HG03432 (cell line): ENCODE measurements around the gene UQCC5.

Experiments used
- ATAC-seq: cut with Tn5 transposase; IDR thresholded peaks from one replicate; pipeline ENCODE4 v1.9.1; 2021; ENCODE audit warnings: mild to moderate bottlenecking, moderate library complexity; ENCODE audit not compliant: unreplicated experiment

UQCC5 gene

GRCh38 chr3:52532838-52533622 is 3.4 kb upstream of the UQCC5 start:
- peak; percentile 2 for ATAC-seq

DNA sequence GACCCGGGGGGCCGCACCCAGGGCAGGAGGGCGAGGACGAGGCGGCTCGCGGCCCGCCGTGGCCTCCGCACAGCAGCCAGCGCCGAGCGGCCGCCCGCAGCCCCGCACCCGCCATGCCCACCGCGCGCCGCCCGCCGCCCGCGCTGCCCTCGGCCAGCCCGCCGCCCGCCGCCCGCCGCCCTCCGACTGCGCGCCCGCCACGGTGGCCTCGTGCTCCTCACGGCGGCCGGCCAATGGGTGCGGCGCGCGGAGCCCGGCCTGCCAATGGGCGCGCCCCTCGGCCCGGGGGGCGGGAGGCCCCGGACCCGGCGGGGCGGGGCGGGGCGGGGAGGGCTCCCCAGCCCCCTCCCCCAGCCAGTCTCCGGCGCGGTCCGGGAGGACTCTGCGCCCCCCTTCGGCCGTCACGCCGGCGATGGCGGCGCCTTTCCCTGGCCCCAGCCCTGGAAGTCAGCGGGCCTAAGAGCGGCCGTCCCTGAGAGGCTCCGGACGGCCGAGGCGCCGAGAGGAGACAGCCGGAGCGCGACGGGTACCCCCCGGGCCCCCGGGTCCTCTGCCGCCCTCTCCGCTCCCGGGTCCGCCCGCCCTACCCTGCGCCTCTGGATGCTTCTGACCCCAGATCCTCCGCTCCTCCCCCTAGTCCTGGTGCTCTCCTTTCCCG is 2.7 kb upstream of the UQCC5 start, which contains the start of gene NT5DC2:
Gene NT5DC2, minus strand, starts transcription at position 235 of the 658 bp plus-strand sequence. Its CDS starts 120 bp downstream, at position 115.
- peak; percentile 41 for ATAC-seq

DNA sequence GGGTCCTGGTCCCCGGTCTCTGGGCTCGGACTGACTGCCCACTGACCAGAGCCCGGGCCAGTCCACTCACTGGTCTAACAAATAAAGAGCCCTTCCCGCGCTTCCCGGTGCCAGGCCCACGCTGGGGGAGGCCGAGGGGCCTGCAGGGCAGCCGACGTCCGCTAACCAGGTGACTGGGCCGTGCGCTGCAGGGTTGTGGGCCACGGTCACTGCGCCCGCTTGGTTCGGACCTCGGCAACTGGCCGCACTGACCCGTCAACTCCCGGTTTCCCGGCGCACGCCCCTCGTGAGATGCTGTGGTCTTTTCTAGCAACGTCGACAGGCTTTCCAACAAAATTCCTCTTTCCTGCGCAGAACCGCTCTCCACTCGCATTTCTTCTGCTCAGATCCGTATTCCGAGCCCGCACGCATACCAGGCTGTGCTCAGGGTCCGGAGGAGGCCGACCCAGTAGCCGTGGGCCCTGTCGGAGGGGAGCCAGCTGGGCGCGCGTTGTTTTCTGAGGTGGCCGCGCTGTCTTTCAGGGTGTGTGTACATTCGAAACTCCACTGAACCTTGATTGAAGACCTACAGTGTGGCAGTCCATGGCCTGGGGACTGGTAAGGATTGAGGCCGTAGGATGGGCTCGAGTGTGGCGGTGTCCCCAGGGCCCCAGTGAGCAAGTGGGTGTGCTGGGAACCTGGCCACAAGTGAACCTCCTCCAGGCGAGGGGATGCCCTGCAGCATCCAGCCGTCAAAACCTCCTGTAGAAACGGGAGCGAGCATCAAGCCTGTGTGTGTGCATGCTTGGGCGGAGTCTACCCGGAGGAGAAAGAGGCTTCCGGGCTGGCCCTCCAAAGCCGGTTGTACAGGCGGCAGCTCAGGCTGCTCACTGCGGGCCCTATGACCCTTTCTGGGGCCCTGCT is 1.9 kb upstream of the UQCC5 start:
- no peak for ATAC-seq

DNA sequence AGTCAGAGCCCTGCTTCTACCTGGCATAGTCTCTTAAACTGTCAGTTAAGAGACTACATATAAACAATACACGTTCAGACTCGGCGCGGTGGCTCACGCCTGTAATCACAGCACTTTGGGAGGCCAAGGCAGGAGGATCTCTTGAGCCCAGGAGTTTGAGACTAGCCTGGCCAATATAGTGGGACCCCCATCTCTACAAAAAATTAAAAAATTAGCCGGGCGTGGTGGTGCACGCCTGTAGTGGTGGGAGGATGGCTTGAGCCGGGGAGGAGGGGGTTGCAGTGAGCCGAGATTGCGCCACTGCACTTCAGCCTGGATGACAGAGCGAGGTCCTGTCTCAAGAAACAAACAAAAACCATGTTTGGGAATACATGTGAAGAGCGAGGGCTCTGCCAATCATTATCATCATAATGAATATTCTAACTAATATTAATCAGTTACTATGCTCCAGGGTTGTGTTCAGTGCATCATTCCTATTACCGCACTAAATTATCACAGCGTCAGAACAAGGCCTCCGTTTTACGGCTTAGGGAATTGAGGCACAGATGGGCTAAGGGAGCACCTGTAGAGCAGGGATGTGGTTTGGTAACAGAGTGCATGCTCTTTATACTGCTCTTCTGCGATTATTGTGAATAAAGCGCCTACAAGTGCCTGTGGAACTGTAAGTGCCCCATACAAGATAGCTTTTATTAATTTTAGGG is 844 bp upstream of the UQCC5 start:
- ATAC-seq, result no peak

- no peak for ATAC-seq
These were observed 365 bp upstream of the UQCC5 start for GRCh38 chr3:52536112-52536368.

GRCh38 chr3:52537165-52537620 is 788 bp downstream of the UQCC5 start:
- ATAC-seq, result no peak

DNA sequence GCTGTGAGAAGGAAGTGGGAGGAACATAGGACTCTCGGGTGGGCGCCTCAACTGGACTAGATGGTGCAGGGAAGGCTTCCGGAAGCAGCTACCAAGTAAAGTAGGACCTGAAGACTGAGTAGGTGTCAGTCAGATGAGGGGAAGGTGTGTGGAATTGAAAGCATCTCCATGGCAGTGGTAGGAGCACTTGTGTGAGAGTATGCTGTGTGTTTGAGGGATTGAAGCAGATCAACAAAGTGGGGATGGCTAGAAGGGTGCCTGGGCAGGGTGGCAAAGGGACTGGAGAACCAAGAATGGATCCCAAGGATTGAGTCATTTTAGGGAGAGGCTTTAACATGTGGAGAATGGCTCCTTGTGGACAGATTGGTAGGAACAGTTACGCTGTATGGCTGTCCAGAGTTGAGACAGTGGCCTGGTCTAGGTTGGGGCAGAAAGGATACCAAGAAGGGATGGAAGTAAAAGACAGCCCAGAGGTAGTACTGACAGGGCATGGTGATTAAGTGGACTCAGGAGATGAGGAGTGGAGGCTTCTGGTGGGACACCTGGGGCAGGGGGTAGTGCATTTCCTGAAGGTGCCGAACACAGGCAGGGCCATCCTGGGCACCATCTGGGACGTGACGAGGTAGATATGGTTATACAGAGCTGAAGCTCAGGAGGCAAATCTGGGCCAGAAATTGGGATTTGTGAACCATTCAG is 1.5 kb downstream of the UQCC5 start:
- ATAC-seq, result no peak

DNA sequence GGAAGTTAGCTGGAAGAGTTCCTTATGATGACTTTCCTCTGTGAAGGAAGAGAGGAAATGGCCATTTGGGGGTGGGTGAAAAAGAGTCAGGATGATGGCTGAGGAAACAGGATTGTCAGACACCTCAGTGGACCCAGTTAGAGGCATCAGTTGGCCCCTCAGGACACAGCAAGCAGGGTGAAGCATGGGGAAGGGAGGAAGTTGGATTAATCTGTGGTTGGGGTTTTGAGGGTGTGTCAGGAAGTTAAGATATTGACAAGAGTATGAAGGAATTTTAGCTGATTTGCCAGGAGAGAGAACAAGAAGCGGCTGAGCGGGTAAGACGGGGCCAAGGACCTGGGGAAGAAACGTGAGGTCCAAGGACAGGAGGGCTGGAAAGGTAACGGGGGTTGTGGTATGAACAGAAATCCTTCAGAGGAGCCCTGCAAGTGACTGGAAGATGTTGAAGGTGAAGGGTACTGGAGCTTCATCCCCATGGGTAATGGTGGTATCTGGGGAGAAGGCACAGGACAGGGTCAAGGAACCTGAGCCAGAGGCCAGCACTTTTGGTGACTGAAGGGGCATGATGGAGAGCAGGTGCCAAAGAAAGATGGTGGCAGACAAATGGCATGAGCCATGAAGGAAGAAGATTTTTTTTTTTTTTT is 2.7 kb downstream of the UQCC5 start:
- no peak for ATAC-seq

GRCh38 chr3:52541050-52541449 is 4.6 kb downstream of the UQCC5 start:
- ATAC-seq, result no peak

DNA sequence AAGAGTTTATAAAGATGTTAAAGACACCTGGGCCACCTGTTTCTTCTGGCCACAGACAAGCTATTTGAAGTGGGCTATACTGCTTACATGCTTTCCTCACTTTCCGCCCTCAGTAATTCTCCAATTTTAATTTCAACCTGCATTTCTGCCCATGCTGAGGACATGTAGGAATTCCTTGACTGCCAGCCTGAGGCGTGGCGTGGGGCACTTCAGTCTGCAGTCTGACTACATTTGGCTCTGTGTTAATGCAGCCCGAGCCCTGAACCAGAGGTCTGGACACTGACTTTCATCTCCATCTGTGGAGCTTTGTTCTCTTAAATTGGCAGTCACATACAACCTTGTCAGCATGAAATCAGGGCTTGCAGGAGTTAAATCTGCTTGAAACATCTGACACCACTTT is 8.5 kb downstream of the UQCC5 start:
- ATAC-seq, result no peak

GRCh38 chr3:52546111-52546901 is 9.9 kb downstream of the UQCC5 start:
- no peak for ATAC-seq

DNA sequence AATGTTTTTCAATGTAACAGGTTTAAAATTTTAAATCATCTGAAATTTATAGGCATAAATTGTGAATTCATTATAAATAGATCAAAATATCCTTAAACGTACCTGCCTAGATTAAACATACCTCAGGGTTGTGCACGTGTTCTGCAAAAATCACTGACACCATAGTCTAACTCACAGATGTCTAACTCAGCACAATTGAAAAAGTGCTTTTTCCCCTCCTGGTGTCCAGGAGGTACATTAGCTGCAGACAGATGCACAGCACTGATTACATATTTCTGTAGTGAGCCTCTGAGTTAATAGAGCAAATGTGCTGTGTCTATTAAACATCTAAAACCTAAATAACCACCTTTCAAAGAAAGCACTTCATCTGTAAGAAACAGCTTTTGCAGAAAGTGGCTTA is 10.7 kb downstream of the UQCC5 start:
- no peak for ATAC-seq

GRCh38 chr3:52551118-52551517 is 14.7 kb downstream of the UQCC5 start:
- no peak for ATAC-seq

GRCh38 chr3:52552089-52552488 is 15.7 kb downstream of the UQCC5 start:
- no peak for ATAC-seq

- no peak for ATAC-seq
These were observed 17.8 kb downstream of the UQCC5 start for GRCh38 chr3:52554026-52554755.

- ATAC-seq, result no peak
These were observed 18.7 kb downstream of the UQCC5 start for GRCh38 chr3:52555056-52555455.

DNA sequence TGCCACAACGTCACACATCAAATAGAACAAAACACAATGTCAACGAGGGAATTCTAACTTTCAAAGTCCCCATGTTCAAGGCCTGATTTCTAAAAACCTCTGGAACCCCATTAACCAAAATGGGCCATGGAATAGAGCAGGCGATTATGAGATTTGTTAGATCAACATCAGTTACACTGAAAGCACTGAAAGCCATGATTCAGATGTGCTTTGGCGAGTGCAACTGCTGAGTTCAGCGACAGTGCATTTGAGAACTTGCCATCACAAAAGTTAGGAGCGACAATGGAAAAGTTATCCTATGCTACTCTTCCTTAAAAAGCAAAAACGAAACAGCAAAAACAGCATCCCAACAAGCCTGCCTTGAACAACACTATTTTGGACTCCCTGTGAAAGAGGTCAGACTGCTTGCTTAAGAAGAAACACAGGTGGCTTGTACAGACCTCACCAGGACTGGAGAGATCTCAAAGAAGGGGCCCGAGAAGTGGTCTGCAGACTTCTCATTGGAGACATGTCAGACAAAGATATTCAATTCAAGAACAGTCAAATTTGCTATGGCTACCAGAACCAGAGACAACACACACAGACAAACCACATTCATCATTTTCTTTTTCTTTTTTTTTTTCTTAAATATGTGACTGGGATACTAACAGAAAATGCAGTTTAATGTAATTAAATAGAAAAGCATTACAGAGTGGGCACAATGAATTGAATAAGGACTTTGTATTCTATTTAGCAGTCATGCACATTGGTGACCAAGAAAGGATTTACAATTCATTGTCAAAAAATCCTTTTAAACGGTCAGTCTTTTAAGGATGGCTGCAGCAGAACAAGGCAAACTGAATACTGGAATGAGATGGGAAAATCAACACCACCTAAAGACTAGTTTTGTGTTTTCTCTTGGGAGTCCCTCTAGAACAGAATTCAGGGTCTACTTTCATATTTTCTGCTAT is 20.9 kb downstream of the UQCC5 start:
- ATAC-seq, result no peak
